ENCODE measurements around the gene KAZN. TPM values are rescaled to one million over a fixed set of nuclear protein-coding genes. Genes with fewer than 3 reads are reported as not detected.

The KAZN gene
- polyA plus RNA-seq, 1 of the 3 experiments (the other 2 are of a cell fraction) = 6.8 TPM

GRCh38 chr1:14808768-14809167, 210.3 kb downstream of the KAZN start:
- H3K9me2 ChIP-seq = no peaks in the 10 kb centered on the region
- no peak overlapping the region for H3K9ac ChIP-seq
- no peaks in the 10 kb centered on the region for H3K36me3 ChIP-seq (replicated peaks in 1 of 2; ENCODE audit: control insufficient read depth in 1 of 2, insufficient read depth in 2 of 2, low read length in 1 of 2)
- no peak for DNase-seq
- H2AFZ ChIP-seq (ENCODE audit: low read depth) = no peak overlapping the region
- H4K20me1 ChIP-seq (ENCODE audit: insufficient read depth) = no peaks in the 10 kb centered on the region
- no peaks in the 10 kb centered on the region for H3K4me1 ChIP-seq (ENCODE audit: control insufficient read depth in 1 of 2, insufficient read depth in 2 of 2, low read depth in 1 of 2, low read length in 1 of 2)
- POLR2A ChIA-PET = no interaction called here
- no peaks in the 10 kb centered on the region for H3K9me3 ChIP-seq
- H3K27ac ChIP-seq (ENCODE audit: low read depth in 2 of 2, low read length in 1 of 2) = no peak overlapping the region
- no peaks in the 10 kb centered on the region for H3K79me2 ChIP-seq (ENCODE audit: insufficient read depth)
- H3K27me3 ChIP-seq (ENCODE audit: insufficient read depth) = no peaks in the 10 kb centered on the region
- TF ChIP-seq SIN3A (IDR thresholded peaks at IDR 0.05; ENCODE audit: borderline replicate concordance, low read depth, low read length) (no peak), RFX5 (IDR thresholded peaks at IDR 0.05; ENCODE audit: low read length) (no peak), MAX (IDR thresholded peaks at IDR 0.05; ENCODE audit: low read depth) (no peak), GATA2 (CRISPR knock-in tag; IDR thresholded peaks at IDR 0.05) (no peak)
- H3F3A ChIP-seq (replicated peaks; ENCODE audit: insufficient read depth) = no peaks in the 10 kb centered on the region
- no peak overlapping the region for H3K4me2 ChIP-seq
- no peak overlapping the region for H3K4me3 ChIP-seq (ENCODE audit: low read depth in 2 of 2, low read length in 1 of 2)
- WGBS (ENCODE audit: low lambda C conversion rate) = 14% methylated on average over 2 of the region's 2 CpGs
- CTCF ChIA-PET = no interaction called here

GRCh38 chr1:14809191-14809981, 210.9 kb downstream of the KAZN start:
- TF ChIP-seq YY1 (IDR thresholded peaks at IDR 0.05; ENCODE audit: low read depth) (no peak), USF1 (IDR thresholded peaks at IDR 0.05; ENCODE audit: borderline replicate concordance, low read depth) (no peak), USF2 (IDR thresholded peaks at IDR 0.05; ENCODE audit: borderline replicate concordance, low read depth, low read length) (no peak), NRF1 (IDR thresholded peaks at IDR 0.05; ENCODE audit: low read depth, low read length) (no peak), RAD21 (IDR thresholded peaks at IDR 0.05; ENCODE audit: low read length) (no peak), GABPA (IDR thresholded peaks at IDR 0.05; ENCODE audit: low read depth) (no peak), MAX (IDR thresholded peaks at IDR 0.05; ENCODE audit: low read depth) (no peak), EP300 (IDR thresholded peaks at IDR 0.05; ENCODE audit: borderline replicate concordance in 1 of 2, low read depth in 1 of 2, low read length in 1 of 2) (no peak), CHD2 (IDR thresholded peaks at IDR 0.05; ENCODE audit: low read length, partially characterized antibody) (no peak), SIN3A (IDR thresholded peaks at IDR 0.05; ENCODE audit: borderline replicate concordance, low read depth, low read length) (no peak), CTCF (IDR thresholded peaks at IDR 0.05) (no peak), JUND (IDR thresholded peaks at IDR 0.05) (no peak), TCF12 (IDR thresholded peaks at IDR 0.05) (no peak)
- Histone ChIP-seq H3K27ac (ENCODE audit: low read depth in 2 of 2, low read length in 1 of 2) (no peak overlapping the region), H3K36me3 (replicated peaks in 1 of 2; ENCODE audit: control insufficient read depth in 1 of 2, insufficient read depth in 2 of 2, low read length in 1 of 2) (no peaks in the 10 kb centered on the region), H3K4me1 (ENCODE audit: control insufficient read depth in 1 of 2, insufficient read depth in 2 of 2, low read depth in 1 of 2, low read length in 1 of 2) (no peaks in the 10 kb centered on the region), H3K4me3 (ENCODE audit: low read depth in 2 of 2, low read length in 1 of 2) (no peak overlapping the region), H3K9ac (no peak overlapping the region), H3K9me2 (no peaks in the 10 kb centered on the region), H4K20me1 (ENCODE audit: insufficient read depth) (no peaks in the 10 kb centered on the region), H3F3A (replicated peaks; ENCODE audit: insufficient read depth) (no peaks in the 10 kb centered on the region), H3K9me3 (no peaks in the 10 kb centered on the region), H3K27me3 (ENCODE audit: insufficient read depth) (no peaks in the 10 kb centered on the region), H3K4me2 (no peak overlapping the region), H3K79me2 (ENCODE audit: insufficient read depth) (no peaks in the 10 kb centered on the region), H2AFZ (ENCODE audit: low read depth) (no peak overlapping the region)
- no peak for DNase-seq
- ChIA-PET POLR2A (no interaction called here), CTCF (no interaction called here)
- 53% methylated on average over 9 of the region's 9 CpGs for WGBS (ENCODE audit: low lambda C conversion rate)
